ENCODE data around the gene IL22RA1. TPM values are rescaled to one million over a fixed set of nuclear protein-coding genes. Genes with fewer than 3 reads are reported as not detected.

IL22RA1 gene
- polyA plus RNA-seq, 1 donor from 2014 or later: not detected

- no peaks in the 10 kb centered on the region for H3K9me2 ChIP-seq (ENCODE audit: insufficient read depth, low read length)
- no peaks in the 10 kb centered on the region for H3F3A ChIP-seq (ENCODE audit: insufficient read depth, low read length, poor library complexity, severe bottlenecking)
- no peak overlapping the region for H3K4me2 ChIP-seq (ENCODE audit: low read length)
- H4K20me1 ChIP-seq (ENCODE audit: insufficient read depth): no peaks in the 10 kb centered on the region
- H3K36me3 ChIP-seq (ENCODE audit: insufficient read depth, low read length): no peaks in the 10 kb centered on the region
- no peak overlapping the region for H3K9ac ChIP-seq (ENCODE audit: low read length)
- no peaks in the 10 kb centered on the region for H3K27me3 ChIP-seq (ENCODE audit: insufficient read depth, low read depth, low read length)
- H3K27ac ChIP-seq (ENCODE audit: low read length): no peak overlapping the region
- TF ChIP-seq REST (IDR thresholded peaks at IDR 0.05; ENCODE audit: borderline replicate concordance): no peak
- no peak for TF ChIP-seq RAD21 (conservative IDR thresholded peaks at IDR 0.05)
- no peak for TF ChIP-seq TAF1 (IDR thresholded peaks at IDR 0.05; ENCODE audit: low read depth)
- no peak for TF ChIP-seq EZH2 (IDR thresholded peaks at IDR 0.05; ENCODE audit: borderline replicate concordance, insufficient read depth, low read length, poor library complexity, severe bottlenecking)
- TF ChIP-seq EP300 (conservative IDR thresholded peaks at IDR 0.05; ENCODE audit: poor library complexity, severe bottlenecking): no peak
- TF ChIP-seq, protein P1, sequence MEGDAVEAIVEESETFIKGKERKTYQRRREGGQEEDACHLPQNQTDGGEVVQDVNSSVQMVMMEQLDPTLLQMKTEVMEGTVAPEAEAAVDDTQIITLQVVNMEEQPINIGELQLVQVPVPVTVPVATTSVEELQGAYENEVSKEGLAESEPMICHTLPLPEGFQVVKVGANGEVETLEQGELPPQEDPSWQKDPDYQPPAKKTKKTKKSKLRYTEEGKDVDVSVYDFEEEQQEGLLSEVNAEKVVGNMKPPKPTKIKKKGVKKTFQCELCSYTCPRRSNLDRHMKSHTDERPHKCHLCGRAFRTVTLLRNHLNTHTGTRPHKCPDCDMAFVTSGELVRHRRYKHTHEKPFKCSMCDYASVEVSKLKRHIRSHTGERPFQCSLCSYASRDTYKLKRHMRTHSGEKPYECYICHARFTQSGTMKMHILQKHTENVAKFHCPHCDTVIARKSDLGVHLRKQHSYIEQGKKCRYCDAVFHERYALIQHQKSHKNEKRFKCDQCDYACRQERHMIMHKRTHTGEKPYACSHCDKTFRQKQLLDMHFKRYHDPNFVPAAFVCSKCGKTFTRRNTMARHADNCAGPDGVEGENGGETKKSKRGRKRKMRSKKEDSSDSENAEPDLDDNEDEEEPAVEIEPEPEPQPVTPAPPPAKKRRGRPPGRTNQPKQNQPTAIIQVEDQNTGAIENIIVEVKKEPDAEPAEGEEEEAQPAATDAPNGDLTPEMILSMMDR (IDR thresholded peaks at IDR 0.05; ENCODE audit: poor library complexity, severe bottlenecking): no peak
- no peak for TF ChIP-seq POLR2AphosphoS5 (IDR thresholded peaks at IDR 0.05)
- TF ChIP-seq SMC3 (conservative IDR thresholded peaks at IDR 0.05; ENCODE audit: poor library complexity): no peak
- TF ChIP-seq MXI1 (conservative IDR thresholded peaks at IDR 0.05; ENCODE audit: poor library complexity, severe bottlenecking): no peak
- H2AFZ ChIP-seq (ENCODE audit: low read depth, low read length): no peak overlapping the region
- H3K9me3 ChIP-seq (ENCODE audit: low read length): no peaks in the 10 kb centered on the region
- H3K79me2 ChIP-seq (replicated peaks; ENCODE audit: insufficient read depth, low read length): no peaks in the 10 kb centered on the region
- no peak overlapping the region for H3K4me3 ChIP-seq (ENCODE audit: low read length)
Measured at GRCh38 chr1:24082372-24082771, 60.6 kb downstream of the IL22RA1 start.

GRCh38 chr1:24081190-24081589 lies 61.8 kb downstream of the IL22RA1 start:
- no peaks in the 10 kb centered on the region for H3K9me2 ChIP-seq (ENCODE audit: insufficient read depth, low read length)
- H3K27ac ChIP-seq (ENCODE audit: low read length): no peak overlapping the region
- TF ChIP-seq SMC3 (conservative IDR thresholded peaks at IDR 0.05; ENCODE audit: poor library complexity) (no peak), RAD21 (conservative IDR thresholded peaks at IDR 0.05) (no peak), TAF1 (IDR thresholded peaks at IDR 0.05; ENCODE audit: low read depth) (no peak), POLR2AphosphoS5 (IDR thresholded peaks at IDR 0.05) (no peak), EP300 (conservative IDR thresholded peaks at IDR 0.05; ENCODE audit: poor library complexity, severe bottlenecking) (no peak), MXI1 (conservative IDR thresholded peaks at IDR 0.05; ENCODE audit: poor library complexity, severe bottlenecking) (no peak), REST (IDR thresholded peaks at IDR 0.05; ENCODE audit: borderline replicate concordance) (no peak), EZH2 (IDR thresholded peaks at IDR 0.05; ENCODE audit: borderline replicate concordance, insufficient read depth, low read length, poor library complexity, severe bottlenecking) (no peak)
- TF ChIP-seq, protein P1 (IDR thresholded peaks at IDR 0.05; ENCODE audit: poor library complexity, severe bottlenecking): no peak
- no peak overlapping the region for H3K4me2 ChIP-seq (ENCODE audit: low read length)
- no peaks in the 10 kb centered on the region for H3K9me3 ChIP-seq (ENCODE audit: low read length)
- H3K36me3 ChIP-seq (ENCODE audit: insufficient read depth, low read length): no peaks in the 10 kb centered on the region
- H3F3A ChIP-seq (ENCODE audit: insufficient read depth, low read length, poor library complexity, severe bottlenecking): no peaks in the 10 kb centered on the region
- no peak overlapping the region for H3K9ac ChIP-seq (ENCODE audit: low read length)
- no peak overlapping the region for H2AFZ ChIP-seq (ENCODE audit: low read depth, low read length)
- no peaks in the 10 kb centered on the region for H3K27me3 ChIP-seq (ENCODE audit: insufficient read depth, low read depth, low read length)
- no peaks in the 10 kb centered on the region for H4K20me1 ChIP-seq (ENCODE audit: insufficient read depth)
- no peaks in the 10 kb centered on the region for H3K79me2 ChIP-seq (replicated peaks; ENCODE audit: insufficient read depth, low read length)
- H3K4me3 ChIP-seq (ENCODE audit: low read length): no peak overlapping the region
